Amniotic stem cell (primary cell): ENCODE measurements around the gene SIPA1L3.
"Not testable (repeated sequence)": the region's sequence is repeated elsewhere in the genome, so short reads cannot be mapped to it uniquely, and the experiment has no call there.

ENCODE experiments used
- DNase-seq: peaks from one replicate; lab custom pipeline; 2025; lab: John Stamatoyannopoulos, UW

Gene SIPA1L3

DNA sequence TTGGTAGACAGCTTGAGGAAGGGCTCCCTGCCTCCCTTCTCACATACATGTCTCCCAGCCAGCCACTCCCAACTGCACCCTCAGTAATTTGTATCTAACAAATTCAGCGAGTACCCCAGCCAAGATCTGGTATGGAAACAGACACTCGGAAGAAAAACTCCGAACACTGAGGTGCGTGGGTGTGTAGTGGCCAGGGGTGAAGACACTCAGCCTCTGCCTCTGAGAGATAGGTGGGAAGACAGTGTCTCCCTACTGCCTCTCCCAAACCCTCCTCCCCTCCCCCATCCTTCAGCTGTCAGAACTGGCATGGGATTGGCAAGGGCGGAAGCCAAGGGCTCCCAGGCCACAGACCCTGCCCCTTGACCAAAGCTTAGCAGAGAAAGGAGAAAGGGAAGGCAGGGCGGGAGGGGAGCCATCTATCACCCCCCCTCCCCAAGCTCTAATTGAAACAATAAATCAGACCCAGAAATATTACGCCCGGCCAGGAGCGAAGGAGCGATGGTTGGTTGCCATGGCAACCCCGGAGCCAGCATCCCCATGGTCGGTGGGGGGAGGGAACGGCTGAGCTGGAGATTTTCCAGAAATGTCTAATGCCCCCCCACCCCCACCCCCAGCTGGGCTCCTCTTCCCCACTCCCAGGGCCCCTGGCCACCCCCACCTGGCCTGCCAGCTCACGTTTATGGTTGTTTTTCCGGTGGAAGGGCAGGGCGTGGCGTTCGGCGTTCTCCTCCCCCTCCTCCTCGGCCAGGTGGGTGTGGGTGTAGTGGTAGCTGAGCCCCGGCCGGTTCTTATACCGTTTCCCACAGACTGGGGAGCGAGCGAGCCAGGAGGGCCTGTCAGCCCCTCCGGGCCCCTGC lies 310.0 kb downstream of the SIPA1L3 start:
- no peak for DNase-seq

DNA sequence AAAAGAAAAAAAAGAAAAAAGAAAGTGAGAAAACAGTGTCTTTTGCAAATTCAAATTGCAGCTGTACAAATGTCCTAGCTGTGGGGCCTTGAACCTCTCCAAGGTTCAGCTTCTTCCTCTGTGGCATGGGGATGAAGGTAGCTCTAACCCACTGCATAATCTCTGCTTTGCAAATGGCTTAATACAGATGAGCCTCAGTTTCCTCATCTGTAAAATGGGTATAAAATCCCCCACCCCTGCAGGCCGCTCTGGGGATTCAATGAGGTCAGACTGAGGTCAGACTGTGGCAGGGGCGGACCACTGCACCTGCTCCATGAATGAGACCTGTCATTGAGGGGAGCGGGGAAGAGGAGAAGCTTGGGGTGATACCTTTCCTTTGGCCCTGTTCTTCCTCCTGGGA lies 311.2 kb downstream of the SIPA1L3 start:
- DNase-seq, result no peak

DNA sequence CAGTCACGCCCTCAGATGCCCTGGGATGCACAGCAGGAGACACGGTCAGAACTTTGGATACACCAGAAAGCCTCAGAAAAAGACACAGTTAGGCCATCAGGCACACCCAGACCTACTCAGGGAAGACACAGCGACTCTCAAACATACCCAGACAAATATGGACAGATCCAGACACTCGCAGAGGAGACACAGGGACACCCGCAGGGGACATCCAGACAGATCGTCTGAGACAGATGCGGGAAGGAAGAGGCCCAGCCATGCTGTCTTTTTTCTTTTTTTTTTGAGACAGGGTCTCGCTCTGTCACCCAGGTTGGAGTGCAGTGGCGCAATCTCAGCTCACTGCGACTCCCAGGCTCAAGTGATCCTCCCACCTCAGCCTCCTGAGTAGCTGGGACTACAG lies 312.2 kb downstream of the SIPA1L3 start:
- DNase-seq, result no peak

DNA sequence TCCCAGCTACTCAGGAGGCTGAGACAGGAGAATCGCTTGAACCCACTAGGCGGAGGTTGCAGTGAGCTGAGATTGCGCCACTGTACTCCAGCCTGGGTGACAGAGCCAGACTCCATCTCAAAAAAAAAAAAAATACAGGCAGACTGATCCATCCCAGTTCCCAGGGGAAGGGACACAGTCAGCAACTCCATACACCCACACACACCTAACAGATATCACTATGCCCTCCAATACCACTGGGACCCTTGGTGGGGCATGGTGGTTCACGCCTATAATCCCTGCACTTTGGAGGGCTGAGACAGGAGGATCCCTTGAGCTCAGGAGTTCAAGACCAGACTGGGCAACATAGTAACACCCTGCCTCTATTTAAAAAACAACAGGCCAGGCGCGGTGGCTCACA lies 314.4 kb downstream of the SIPA1L3 start:
- DNase-seq, result no peak

DNA sequence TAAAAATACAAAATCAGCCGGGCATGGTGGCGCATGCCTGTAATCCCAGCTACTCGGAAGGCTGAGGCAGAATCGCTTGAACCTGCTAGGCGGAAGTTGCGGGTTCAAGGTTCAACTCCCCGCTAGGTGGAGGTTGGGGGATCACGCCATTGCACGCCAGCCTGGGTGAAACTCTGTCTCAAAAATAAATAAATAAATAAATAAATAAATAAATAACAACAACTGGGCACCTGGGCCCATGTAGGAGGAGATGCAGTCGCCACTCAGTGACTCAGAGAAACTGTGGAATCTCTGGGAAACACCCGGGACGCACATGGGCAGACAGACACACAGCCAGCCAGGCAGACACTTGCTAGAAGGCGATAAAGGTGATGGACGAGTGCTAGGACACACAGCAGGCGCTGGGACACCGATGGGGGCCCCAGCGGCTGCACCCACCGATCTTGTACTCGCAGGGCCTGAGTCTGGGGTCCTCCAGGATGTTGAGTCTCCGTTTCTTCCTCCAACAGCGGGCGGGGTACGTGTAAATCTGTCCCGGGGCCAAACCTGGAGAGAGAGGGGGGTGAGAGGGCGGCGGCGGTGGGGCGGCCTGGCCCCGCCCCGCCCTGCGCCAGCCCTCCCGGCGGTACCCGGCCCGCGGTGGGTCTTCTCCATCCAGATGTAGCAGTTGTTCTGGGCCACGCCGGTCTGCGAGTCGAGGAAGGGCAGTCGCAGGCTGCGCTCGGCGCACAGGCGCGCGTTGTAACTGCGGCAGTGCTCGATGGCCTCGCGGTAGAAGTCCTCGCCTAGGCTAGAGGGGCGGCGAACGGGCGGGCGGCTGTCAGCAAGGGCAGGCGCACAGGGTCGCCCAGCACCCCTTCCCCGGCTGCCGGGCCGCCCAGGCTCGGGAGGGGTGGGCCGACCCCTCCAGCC lies 315.2 kb downstream of the SIPA1L3 start:
- DNase-seq, result no peak

DNA sequence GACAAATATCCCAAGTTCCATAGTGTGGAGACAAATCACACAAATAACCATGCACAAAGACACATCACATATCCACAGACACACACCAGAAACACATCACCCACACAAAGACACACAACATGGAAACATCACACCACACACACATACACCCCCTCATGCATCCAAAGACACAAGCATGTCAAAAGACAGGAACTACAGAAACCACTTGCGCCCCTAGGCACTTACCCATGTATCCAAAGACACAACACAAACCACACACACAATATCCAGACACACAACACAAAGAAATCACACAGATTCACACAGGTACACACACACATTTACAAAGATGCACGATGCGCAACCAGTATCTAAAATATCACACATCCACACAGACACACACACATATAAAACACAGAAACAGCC lies 316.1 kb downstream of the SIPA1L3 start:
- no peak for DNase-seq

DNA sequence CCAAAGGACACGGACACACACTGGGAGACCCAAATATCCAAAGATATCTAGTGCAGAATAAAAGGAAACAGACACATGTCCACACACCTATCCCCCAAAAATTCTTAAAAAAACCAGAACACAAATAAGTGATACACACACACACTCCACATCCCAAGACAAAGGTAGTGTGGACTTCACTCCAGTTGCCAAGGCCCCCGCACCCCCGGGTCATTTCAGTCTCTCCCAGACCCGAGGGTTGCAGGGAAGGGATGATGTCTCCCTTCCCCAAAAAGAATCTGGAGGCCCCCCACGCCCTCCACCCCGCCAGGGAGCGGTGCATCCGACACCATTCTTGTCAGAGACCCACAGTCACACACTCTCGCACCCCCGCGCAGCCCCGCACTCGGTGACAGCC lies 316.6 kb downstream of the SIPA1L3 start:
- DNase-seq, result no peak

DNA sequence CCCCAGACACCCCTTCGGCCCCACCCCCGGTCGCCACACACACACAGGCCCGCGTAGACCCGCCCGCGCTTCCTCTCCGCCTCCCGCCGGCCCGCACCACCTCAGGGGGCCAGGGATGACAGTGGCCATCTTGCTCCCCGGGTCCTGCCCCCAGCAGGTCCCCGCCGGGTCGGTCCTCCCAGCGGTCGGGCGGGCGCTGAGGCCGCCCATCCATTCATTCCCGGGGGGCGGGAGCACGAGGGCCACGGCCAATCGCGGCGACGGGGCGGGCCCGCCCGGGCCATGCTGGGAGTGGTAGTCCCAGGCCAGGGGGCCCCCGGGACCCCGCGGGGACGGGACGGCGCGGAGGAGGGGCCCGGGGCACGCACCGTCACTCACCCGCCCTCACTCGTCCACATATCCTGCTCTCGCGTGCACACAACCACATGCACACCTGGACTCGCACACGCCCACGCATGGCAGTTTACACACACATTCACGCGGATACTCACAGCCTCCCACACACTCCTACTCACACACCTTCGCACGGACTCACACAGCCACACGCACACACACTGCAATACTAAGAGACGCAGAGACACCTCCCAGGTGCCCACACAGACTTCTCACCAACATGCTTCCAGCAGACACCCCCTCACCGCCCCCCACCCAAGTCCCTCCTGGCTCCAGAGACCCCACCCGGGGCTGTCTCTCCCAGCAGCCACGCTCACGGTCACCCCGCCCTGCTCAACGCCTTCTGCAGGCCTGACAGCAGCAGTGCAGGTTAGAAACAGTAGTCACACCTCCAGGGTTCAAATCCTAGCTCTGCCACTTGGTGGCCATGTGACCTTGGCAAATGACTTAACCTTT lies 317.2 kb downstream of the SIPA1L3 start, which contains the start of gene DPF1:
Gene DPF1 (minus strand): TSS at position 209 of the 849 bp plus-strand sequence. CDS start 80 bp downstream, at position 129.
- peak; percentile 26 for DNase-seq

DNA sequence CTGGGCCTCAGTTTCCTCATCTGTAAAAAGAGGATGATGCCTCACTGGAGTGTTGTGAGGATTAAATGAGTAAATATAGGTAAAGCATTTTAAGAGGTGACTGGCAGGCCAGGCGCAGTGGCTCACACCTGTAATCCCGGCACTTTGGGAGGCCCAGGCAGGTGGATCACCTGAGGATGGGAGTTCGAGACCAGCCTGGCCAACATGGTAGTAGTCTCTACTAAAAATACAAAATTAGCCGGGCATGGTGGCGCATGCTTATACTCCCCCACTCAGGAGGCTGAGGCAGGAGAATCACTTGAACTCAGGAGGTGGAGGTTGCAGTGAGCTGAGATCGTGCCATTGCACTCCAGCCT lies 317.8 kb downstream of the SIPA1L3 start:
- not testable (repeated sequence) for DNase-seq

DNA sequence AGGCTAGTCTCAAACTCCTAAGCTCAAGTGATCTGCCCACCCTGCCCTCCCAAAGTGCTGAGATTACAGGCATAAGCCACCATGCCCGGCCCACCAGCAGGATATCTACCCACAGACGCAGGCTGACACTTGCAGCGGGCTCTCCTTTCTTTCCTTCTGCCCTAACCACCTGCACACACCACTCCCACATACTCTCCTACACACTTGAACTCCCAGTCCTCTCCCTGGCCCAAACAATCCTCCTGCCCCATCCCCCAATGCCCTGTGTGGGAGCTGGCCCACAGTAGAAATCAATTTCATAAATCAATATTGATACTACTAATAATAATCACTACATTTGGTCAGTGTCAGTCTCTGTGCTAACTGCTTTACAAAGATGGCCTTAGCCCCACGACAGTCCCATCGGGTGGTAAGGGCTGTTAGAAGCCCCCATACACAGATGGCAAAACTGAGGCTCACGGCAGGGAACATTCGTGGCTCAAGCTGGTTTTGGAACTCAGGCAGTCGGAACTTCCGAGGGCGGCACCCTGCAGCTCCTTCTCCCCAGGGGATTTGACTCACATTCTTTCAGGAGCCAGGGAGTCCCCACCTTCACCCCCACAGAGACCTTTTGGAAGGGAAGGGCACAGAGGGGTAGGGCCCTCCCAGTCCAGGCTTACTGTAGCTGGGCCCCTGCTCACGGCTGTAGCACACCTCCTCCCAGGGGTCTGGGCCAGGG lies 320.4 kb downstream of the SIPA1L3 start:
- DNase-seq, result no peak

DNA sequence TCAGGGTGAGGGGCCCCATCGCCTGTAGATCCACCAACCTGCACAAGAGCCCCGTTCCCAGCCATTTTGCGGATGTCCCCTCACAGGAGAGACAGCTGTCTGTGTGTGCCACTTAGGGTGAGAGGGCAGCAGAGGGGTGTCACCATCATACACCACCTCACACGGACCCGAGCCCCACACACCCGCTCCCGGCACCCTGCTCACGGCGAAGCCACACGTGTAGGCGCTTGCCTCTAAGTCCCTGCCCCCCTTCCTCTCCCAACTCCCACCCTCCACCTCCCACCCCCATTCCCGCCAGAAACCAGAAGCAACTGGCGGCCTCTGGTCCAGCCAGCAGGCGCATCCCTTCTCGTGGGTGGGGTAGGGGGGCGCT lies 321.0 kb downstream of the SIPA1L3 start:
- no peak for DNase-seq

DNA sequence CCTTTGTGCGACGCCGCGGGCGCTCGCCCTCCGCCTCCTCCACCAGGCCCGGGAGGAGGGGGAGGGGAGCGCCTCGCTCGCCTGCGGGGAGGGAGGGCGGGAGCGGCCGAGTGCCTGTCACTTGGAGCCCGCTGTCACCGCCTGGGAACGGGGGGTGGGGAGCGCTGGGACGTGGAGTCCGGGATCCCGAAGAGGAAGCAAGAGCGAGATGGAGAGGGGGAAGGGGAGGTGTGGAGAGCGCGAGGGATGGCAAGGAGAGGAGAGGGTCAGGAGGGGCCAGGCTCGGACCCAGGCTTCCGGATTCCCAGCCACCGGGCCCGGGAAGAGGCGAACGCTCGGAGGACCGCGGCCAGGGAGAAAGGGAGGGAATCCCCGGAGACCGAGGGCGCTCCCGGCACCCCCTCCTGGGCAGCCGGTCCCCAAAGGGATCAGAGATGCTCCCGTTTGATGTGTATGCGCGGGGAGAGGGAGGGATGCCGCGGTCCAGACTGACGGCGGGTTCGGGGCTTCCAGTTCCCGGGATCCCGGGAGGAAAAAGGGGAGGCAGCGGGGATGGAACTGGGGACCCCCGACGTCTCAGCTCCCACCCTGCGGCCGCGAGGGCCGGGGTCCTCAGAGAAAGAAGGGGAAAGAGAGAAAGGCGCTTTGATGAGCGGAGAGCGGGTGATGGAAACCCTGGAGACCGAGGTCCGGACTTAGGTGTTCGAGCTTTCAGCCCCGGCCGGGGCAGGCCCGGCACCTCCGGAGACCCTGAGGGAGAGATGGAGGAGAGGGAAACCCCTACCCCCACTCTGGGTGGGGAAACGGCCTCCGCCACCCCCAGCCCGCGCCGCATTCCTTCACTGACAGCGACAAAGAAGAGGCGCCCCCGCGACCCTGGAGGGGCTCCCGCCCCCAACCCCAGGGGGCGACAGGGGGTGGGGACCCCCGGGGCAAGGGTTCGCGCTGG lies 321.8 kb downstream of the SIPA1L3 start:
- DNase-seq, result no peak

DNA sequence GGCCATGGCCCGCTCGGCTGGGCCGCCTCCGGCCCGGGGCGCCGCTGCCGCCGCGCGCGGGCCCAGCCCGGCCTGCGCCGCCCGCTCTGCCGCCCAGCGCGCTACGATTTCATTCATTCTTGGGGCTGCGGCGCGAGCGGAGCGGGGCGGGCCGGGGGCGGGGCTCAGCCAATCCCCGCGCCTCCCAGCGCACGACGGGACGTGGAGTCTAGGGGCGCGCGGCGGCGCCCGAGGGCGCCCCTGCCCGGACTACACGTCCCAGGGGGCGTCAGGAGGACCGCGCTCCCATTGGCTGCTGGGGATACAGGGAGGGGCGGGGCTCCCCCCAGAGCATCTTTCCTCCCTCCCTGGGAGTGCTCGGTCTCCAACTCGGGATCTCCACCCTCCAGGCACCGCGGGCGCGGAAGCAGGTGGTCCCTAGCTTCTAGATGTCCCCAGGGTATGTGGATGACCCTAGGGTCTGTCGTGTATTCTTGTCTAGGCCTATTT lies 322.6 kb downstream of the SIPA1L3 start:
- DNase-seq, result peak; percentile 32

DNA sequence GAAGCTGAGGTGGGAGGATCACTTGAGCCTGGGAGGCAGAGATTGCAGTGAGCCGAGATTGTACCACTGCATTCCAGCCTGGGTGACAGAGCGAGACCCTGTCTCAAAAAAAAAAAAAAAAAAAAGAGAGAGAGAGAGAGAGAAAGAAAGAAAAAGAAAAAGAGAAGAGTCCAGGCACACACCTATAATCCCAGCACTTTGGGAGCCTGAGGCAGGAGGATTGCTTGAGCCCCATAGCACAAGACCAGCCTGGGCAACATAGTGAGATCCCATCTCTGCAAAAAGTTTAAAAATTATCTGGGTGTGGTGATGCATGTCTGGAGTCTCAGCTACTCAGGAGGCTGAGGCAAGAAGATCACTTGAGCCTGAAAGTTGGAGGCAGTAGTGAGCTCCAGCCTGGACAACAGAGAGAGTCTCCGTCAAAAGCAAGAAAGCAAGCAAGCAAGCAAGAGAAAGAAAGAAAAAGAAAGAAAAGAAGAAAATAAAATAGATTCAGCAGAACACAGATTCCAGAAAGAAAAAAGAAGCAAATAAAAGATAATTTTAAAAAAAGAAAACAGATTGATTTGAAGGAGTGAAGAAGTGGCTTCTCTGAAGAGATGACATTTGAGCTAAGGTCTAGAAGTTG lies 323.6 kb downstream of the SIPA1L3 start:
- DNase-seq, result not testable (repeated sequence)

DNA sequence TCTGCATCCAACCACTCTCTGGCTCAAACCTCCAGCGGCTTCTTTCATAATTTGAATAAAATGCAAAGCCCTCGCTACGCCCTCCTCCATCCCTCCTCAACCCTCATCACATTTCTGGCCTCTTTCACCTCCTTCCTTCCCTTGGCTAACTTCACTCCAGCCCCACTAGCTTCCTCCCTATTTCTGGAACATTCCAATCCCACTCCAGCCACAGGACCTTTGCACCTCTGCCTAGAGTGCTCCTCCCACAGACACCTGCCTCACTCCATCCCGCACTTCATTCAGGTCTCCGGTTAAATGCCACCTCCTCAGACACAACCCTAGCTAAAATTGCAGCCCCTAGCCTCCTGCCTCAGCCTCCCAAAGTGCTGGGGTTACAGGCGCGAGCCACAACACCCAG lies 324.9 kb downstream of the SIPA1L3 start:
- DNase-seq, result no peak

DNA sequence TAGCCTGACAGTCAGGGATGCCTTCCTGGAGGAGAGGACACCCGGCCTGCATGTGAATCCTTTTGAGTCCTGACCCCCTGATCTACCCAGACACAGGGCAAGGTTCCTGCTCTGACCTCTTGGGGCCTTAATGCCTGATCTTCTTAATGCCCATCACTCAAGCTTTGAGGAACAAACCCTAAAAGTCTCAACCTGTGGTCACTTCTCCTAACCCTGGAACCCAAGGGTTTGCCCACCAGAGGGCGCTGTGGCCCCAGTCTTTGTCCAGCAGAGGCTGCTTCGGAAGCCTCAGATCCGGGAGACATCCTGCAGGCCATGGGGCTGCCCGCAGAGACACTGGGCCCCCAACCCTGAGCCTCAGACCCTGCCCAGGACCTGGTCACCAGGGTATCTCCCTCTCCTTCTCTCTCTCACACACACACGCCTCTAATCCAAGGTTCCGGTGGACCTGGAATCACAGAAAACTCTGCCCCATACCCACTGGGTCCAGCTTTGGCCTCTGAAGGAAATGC lies 326.8 kb downstream of the SIPA1L3 start:
- peak; percentile 55 for DNase-seq

DNA sequence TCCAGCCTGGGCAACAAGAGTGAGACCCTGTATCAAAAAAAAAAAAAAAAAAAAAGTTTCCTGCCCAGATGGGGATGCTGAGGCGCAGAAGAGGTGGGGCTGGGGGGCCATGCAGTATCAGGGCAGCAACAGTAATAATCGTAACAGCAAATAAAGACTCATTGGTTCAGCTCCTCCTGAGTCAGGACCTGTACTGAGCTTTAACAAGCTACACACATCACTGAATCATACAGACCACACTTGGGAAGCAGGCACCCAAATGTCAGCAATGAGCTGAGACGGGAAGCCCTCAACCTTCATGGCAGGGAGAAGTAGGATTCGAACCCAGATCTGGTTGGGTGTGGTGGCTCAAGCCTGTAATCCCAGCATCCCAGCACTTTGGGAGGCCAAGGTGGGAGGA lies 327.6 kb downstream of the SIPA1L3 start:
- no peak for DNase-seq

DNA sequence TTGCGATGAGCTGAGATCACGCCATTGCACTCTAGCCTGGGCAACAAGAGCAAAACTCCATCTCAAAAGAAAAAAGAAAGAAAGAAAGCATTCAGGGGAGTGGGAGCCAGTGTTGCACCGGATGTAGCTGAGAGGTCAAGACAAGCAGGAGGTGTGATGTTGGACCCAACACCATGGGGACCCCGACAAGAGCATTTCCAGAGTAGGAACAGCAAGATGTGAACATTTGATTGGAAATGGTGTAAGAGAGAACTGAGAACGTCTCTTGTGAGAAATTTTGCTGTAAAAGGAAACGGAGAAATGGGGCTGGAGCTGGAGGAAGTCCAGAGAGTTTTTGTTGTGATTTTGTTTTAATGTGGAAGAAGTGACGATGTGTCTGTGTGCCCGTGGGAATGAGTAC lies 332.8 kb downstream of the SIPA1L3 start:
- DNase-seq, result no peak

DNA sequence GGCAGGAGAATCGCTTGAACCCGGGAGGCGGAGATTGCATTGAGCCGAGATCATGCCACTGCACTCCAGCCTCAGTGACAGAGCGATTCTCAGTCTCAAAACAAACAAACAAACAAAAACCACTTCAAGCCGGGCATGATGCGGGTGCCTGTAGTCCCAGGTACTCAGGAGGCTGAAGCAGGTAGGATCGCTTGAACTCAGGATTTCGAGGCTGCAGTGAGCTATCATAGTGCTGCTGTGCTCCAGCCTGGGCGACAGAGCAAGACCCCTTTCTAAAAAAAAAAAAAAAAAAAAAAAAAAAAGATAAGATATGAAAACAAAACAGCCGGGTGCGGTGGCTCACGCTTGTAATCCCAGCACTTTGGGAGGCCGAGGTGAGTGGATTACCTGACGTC lies 336.3 kb downstream of the SIPA1L3 start:
- DNase-seq, result no peak
